ENCODE data around the gene OSBPL5. TPM values are rescaled to one million over a fixed set of nuclear protein-coding genes. Genes with fewer than 3 reads are reported as not detected.
A peak's percentile ranks its signal among the peaks of the same experiment; 100 is the strongest.

OSBPL5 gene
- total RNA-seq, 1 donor from 2014 or later, result 55.2 TPM

DNA sequence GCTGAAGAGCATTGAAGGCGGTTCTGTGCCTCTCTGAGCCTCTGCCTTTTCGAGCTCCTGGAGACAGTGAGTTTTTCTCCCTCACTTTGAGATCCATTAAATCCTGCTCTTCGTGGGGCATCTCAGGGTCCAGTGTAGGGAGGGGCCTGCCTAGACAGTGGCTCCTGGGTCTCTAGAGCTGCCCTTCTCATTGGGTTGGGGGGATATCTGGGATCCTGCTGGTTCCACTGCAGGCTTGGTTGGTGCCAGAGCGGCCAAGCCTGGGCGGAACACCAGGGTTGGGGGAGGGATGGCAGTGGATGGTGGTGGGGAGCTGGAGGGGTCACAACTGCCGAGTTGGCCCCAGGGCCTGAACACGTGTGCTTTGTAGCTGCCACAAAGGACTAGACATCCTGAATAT lies 55.7 kb downstream of the OSBPL5 start:
- TF ChIP-seq, protein P1, sequence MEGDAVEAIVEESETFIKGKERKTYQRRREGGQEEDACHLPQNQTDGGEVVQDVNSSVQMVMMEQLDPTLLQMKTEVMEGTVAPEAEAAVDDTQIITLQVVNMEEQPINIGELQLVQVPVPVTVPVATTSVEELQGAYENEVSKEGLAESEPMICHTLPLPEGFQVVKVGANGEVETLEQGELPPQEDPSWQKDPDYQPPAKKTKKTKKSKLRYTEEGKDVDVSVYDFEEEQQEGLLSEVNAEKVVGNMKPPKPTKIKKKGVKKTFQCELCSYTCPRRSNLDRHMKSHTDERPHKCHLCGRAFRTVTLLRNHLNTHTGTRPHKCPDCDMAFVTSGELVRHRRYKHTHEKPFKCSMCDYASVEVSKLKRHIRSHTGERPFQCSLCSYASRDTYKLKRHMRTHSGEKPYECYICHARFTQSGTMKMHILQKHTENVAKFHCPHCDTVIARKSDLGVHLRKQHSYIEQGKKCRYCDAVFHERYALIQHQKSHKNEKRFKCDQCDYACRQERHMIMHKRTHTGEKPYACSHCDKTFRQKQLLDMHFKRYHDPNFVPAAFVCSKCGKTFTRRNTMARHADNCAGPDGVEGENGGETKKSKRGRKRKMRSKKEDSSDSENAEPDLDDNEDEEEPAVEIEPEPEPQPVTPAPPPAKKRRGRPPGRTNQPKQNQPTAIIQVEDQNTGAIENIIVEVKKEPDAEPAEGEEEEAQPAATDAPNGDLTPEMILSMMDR (IDR thresholded peaks at IDR 0.05; ENCODE audit: unreplicated experiment), result no peak
- no peak for DNase-seq (ENCODE audit: low spot score)
- no peak overlapping the region for H3K4me3 Mint-ChIP-seq (ENCODE audit: unreplicated experiment)
- no peaks in the 10 kb centered on the region for H3K4me1 Mint-ChIP-seq (ENCODE audit: unreplicated experiment)
- H3K9me3 Mint-ChIP-seq (ENCODE audit: unreplicated experiment), result peaks cover 4% of the 10 kb centered on the region
- peaks cover 43% of the 10 kb centered on the region for H3K36me3 Mint-ChIP-seq (ENCODE audit: low read depth, unreplicated experiment)
- H3K27ac Mint-ChIP-seq (ENCODE audit: unreplicated experiment), result no peak overlapping the region
- peaks cover 13% of the 10 kb centered on the region for H3K27me3 Mint-ChIP-seq (ENCODE audit: unreplicated experiment)

DNA sequence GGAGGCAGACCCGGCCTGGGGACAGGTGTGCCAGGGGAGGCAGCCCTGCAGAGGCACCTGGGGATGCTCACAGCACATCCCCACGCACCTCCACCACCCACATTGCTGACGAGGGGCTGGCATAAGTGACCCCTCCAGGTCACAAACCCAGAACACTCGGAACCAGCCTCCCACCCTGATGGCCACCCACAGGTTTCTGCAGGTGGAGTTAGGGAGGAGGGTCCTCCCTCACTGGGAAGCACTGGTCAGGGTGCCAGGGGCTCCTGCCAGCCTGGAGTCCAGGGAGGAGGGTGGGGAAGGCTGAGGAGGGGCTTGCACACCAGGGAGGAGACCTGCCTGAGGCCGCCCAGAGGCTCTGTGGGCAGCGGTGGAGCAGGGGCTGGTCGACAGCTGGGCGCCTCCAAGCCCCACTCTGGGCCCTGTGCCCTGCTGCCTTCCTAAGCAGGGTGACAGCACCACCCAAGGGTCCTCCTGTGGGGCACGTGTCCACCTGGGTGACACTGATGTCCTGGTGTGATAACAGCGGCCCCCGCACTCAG lies 56.9 kb downstream of the OSBPL5 start:
- Mint-ChIP-seq H3K27me3 (ENCODE audit: unreplicated experiment) (peaks cover 13% of the 10 kb centered on the region), H3K4me1 (ENCODE audit: unreplicated experiment) (no peaks in the 10 kb centered on the region), H3K36me3 (ENCODE audit: low read depth, unreplicated experiment) (peaks cover 34% of the 10 kb centered on the region), H3K27ac (ENCODE audit: unreplicated experiment) (no peak overlapping the region), H3K9me3 (ENCODE audit: unreplicated experiment) (no peaks in the 10 kb centered on the region), H3K4me3 (ENCODE audit: unreplicated experiment) (no peak overlapping the region)
- TF ChIP-seq, protein P1 (IDR thresholded peaks at IDR 0.05; ENCODE audit: unreplicated experiment), result no peak
- no peak for DNase-seq (ENCODE audit: low spot score)

DNA sequence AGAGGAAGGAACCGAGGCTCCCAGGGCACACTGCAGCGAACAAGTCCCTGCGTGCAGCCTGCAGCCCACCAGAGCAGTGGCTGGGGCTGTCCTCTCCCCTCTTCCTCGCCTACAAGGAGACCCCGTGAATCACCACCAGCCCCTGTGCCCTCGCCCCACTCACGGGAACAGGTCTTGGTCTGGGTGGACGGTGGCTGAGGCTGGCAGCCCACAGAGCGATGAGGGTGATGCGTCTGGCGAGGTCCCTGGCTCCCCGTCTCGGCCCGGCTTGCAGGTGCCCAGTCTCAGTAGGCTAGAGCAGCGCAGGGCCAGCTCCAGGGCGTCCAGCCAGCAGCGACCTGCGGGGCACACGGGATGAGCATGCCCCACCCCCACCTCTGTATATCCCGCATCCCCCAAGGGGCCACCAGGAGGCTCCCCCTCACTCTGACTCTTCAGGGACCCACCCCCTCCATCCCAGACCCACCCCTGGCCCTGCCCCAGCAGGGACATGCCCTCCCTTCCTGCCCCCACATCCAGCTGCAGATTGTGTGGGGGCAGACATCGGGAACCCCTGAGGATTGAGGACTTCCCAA lies 57.4 kb downstream of the OSBPL5 start:
- H3K36me3 Mint-ChIP-seq (ENCODE audit: low read depth, unreplicated experiment), result peaks cover 33% of the 10 kb centered on the region
- H3K9me3 Mint-ChIP-seq (ENCODE audit: unreplicated experiment), result no peaks in the 10 kb centered on the region
- H3K4me1 Mint-ChIP-seq (ENCODE audit: unreplicated experiment), result no peaks in the 10 kb centered on the region
- TF ChIP-seq, protein P1 (IDR thresholded peaks at IDR 0.05; ENCODE audit: unreplicated experiment), result no peak
- no peak overlapping the region for H3K4me3 Mint-ChIP-seq (ENCODE audit: unreplicated experiment)
- no peak overlapping the region for H3K27ac Mint-ChIP-seq (ENCODE audit: unreplicated experiment)
- peaks cover 13% of the 10 kb centered on the region for H3K27me3 Mint-ChIP-seq (ENCODE audit: unreplicated experiment)
- DNase-seq (ENCODE audit: low spot score), result no peak

DNA sequence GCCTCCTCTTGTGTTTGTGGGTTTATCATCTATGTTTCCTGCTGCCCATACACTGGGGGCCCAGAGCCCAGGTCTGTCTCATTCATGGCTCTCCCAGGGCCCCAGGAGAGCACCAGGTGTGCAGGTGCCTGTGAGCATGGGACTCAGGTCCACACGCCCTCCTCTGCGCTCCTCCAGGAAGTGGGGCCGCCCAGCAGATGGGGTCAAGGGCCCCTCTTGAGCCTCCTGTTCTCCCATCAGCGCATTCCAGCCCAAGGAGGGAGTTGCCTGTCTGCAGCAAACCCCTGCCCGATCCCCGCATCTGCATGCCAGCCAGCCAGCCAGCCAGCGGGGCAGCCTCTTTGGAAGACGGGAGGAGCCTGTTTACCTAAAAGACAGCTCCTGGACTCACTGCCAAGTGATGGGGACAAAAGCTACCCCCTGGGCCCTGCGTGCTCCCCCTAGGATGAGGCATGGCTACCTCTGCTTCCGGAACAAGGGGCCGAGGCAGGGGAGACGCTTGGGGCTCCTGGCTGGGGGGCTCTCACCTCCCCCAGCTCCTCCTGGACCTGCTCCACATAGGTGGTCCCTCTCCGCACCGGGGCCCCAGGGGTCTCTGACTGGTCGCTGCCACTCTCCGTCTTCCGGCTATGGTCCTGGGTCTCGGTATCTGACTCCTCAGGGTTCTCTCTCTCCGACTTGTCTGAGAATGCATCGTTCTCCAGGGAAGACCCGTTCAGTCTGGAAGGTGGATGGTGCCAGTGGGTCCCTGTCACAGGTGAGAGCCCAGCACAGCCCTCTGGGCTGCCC lies 58.2 kb downstream of the OSBPL5 start:
- H3K27me3 Mint-ChIP-seq (ENCODE audit: unreplicated experiment), result peaks cover 13% of the 10 kb centered on the region
- TF ChIP-seq, protein P1 (IDR thresholded peaks at IDR 0.05; ENCODE audit: unreplicated experiment), result no peak
- no peaks in the 10 kb centered on the region for H3K9me3 Mint-ChIP-seq (ENCODE audit: unreplicated experiment)
- no peak for DNase-seq (ENCODE audit: low spot score)
- H3K4me1 Mint-ChIP-seq (ENCODE audit: unreplicated experiment), result no peaks in the 10 kb centered on the region
- H3K27ac Mint-ChIP-seq (ENCODE audit: unreplicated experiment), result no peak overlapping the region
- H3K4me3 Mint-ChIP-seq (ENCODE audit: unreplicated experiment), result peak overlapping the region; percentile 23
- peaks cover 25% of the 10 kb centered on the region for H3K36me3 Mint-ChIP-seq (ENCODE audit: low read depth, unreplicated experiment)

Data from endothelial cell (in vitro differentiated cells).